ENCODE data around the gene ZNF853. TPM values are rescaled to one million over a fixed set of nuclear protein-coding genes. Genes with fewer than 3 reads are reported as not detected.
"Not testable (repeated sequence)": the region's sequence is repeated elsewhere in the genome, so short reads cannot be mapped to it uniquely, and the experiment has no call there.

Gene ZNF853
- total and polyA plus RNA-seq, 2 donors (not counting 1 experiment from before 2014, with no cell fraction given), result 2.5 to 6.3 TPM

DNA sequence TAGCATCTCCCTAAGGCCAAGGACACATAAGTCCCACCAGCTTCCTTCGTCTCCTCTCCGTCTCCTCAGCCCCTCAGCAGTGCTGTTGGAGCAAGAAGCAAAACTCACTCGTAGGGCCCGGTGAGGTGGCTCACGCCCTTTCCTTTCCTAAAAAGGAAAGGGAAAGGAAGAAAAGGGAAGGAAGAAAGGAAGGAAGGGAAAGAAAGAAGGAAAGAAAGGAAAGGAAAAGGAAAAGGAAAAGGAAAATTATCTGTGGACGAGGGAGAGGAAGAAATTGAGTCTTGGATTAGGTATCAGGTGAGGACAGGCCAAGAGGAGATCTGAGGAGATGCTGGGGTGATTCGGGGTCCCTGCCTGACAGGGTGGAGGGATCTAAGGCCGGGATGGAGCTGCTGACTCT lies 18.6 kb downstream of the ZNF853 start:
- no peak overlapping the region for H3K4me3 ChIP-seq (ENCODE audit: control extremely low read depth in 1 of 5, extremely low read depth in 1 of 5, insufficient read depth in 1 of 5, low read depth in 2 of 5, low read length in 4 of 5)
- no peak for TF ChIP-seq EZH2 (IDR thresholded peaks at IDR 0.05; ENCODE audit: borderline replicate concordance, insufficient read depth, low read depth, low read length, poor library complexity, severe bottlenecking)
- TF ChIP-seq, protein P1, sequence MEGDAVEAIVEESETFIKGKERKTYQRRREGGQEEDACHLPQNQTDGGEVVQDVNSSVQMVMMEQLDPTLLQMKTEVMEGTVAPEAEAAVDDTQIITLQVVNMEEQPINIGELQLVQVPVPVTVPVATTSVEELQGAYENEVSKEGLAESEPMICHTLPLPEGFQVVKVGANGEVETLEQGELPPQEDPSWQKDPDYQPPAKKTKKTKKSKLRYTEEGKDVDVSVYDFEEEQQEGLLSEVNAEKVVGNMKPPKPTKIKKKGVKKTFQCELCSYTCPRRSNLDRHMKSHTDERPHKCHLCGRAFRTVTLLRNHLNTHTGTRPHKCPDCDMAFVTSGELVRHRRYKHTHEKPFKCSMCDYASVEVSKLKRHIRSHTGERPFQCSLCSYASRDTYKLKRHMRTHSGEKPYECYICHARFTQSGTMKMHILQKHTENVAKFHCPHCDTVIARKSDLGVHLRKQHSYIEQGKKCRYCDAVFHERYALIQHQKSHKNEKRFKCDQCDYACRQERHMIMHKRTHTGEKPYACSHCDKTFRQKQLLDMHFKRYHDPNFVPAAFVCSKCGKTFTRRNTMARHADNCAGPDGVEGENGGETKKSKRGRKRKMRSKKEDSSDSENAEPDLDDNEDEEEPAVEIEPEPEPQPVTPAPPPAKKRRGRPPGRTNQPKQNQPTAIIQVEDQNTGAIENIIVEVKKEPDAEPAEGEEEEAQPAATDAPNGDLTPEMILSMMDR (IDR thresholded peaks at IDR 0.05), result no peak
- POLR2A ChIA-PET, result no interaction called here
- Mint-ChIP-seq H3K27me3 (no peaks in the 10 kb centered on the region), H3K27ac (peak overlapping the region; percentile 62), H3K9me3 (ENCODE audit: insufficient read depth) (no peaks in the 10 kb centered on the region), H3K4me1 (peaks cover 25% of the 10 kb centered on the region), H3K4me3 (no peak overlapping the region)
- H3K36me3 ChIP-seq (replicated peaks in 1 of 2; ENCODE audit: control extremely low read depth in 1 of 2, control insufficient read depth in 1 of 2, extremely low read depth in 1 of 2, insufficient read depth in 2 of 2, low read length in 1 of 2), result peaks cover 0 to 4% of the 10 kb centered on the region in 2 experiments
- peaks cover 20 to 22% of the 10 kb centered on the region in 2 donors for H3K4me1 ChIP-seq (ENCODE audit: control insufficient read depth in 2 of 2, insufficient read depth in 2 of 2, low read length in 2 of 2)
- no peak overlapping the region for H3K27ac ChIP-seq (ENCODE audit: low read length in 2 of 2)
- 93% methylated on average over 4 of the region's 8 CpGs for WGBS (ENCODE audit: insufficient coverage)
- DNase-seq (no peak), ATAC-seq (ENCODE audit: low read depth) (no peak)
- H3K27me3 ChIP-seq (replicated peaks in 1 of 4; ENCODE audit: control extremely low read depth in 1 of 4, control insufficient read depth in 3 of 4, insufficient read depth in 4 of 4, low read length in 3 of 4), result no peaks in the 10 kb centered on the region
- intact Hi-C loops (cut with micrococcal nuclease), result no loop called here
- CTCF ChIA-PET, result no interaction called here
- H3K9me3 ChIP-seq (ENCODE audit: control extremely low read depth in 1 of 3, control insufficient read depth in 2 of 3, insufficient read depth in 1 of 3, low read length in 2 of 3), result peaks cover 0 to 16% (median 0%) of the 10 kb centered on the region in 3 donors
- H4K20me1 ChIP-seq (ENCODE audit: control insufficient read depth, insufficient read depth, low read length, poor library complexity, severe bottlenecking), result peaks cover 13% of the 10 kb centered on the region
- H3K4me2 ChIP-seq (replicated peaks; ENCODE audit: low read depth, low read length, poor library complexity, severe bottlenecking), result no peak overlapping the region
- H2AFZ ChIP-seq (ENCODE audit: insufficient read depth, low read depth, low read length, poor library complexity, severe bottlenecking), result no peak overlapping the region
- H3K79me2 ChIP-seq (ENCODE audit: control insufficient read depth, insufficient read depth, low read length), result peaks cover 12% of the 10 kb centered on the region
- no peak overlapping the region for H3K9ac ChIP-seq (ENCODE audit: low read length)

DNA sequence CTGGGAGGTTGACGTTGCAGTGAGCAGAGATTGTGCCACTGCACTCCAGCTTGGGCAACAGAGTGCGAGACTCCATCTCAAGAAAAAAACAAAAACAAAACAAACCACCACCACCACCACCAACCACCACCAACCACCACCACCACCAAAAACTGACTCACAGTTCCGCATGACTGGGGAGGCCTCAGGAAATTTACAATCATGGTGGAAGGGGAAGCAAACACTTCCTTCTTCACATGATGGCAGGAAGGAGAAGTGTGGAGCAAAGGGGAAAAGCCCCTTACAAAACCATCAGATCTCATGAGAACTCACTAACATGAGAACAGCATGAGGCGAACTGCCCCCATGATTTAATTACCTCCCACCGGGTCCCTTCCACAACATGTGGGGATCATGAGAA lies 19.6 kb downstream of the ZNF853 start:
- 49% methylated on average over 3 of the region's 5 CpGs for WGBS (ENCODE audit: insufficient coverage)
- not testable (repeated sequence) for H3K27me3 ChIP-seq (replicated peaks in 1 of 4; ENCODE audit: control extremely low read depth in 1 of 4, control insufficient read depth in 3 of 4, insufficient read depth in 4 of 4, low read length in 3 of 4); H3K4me2 ChIP-seq (replicated peaks; ENCODE audit: low read depth, low read length, poor library complexity, severe bottlenecking); ATAC-seq (ENCODE audit: low read depth); H3K27me3 Mint-ChIP-seq; H2AFZ ChIP-seq (ENCODE audit: insufficient read depth, low read depth, low read length, poor library complexity, severe bottlenecking); H3K9me3 Mint-ChIP-seq (ENCODE audit: insufficient read depth); H3K4me3 ChIP-seq (ENCODE audit: control extremely low read depth in 1 of 5, extremely low read depth in 1 of 5, insufficient read depth in 1 of 5, low read depth in 2 of 5, low read length in 4 of 5); H3K9ac ChIP-seq (ENCODE audit: low read length)
- Histone ChIP-seq H3K36me3 (replicated peaks in 1 of 2; ENCODE audit: control extremely low read depth in 1 of 2, control insufficient read depth in 1 of 2, extremely low read depth in 1 of 2, insufficient read depth in 2 of 2, low read length in 1 of 2) (peaks cover 0 to 12% of the 10 kb centered on the region in 2 experiments), H3K9me3 (ENCODE audit: control extremely low read depth in 1 of 3, control insufficient read depth in 2 of 3, insufficient read depth in 1 of 3, low read length in 2 of 3) (peaks cover 0 to 16% (median 0%) of the 10 kb centered on the region in 3 donors), H3K27ac (ENCODE audit: low read length in 2 of 2) (peak overlapping the region; percentile 10 to 54), H3K4me1 (ENCODE audit: control insufficient read depth in 2 of 2, insufficient read depth in 2 of 2, low read length in 2 of 2) (peaks cover 20 to 25% of the 10 kb centered on the region in 2 donors), H4K20me1 (ENCODE audit: control insufficient read depth, insufficient read depth, low read length, poor library complexity, severe bottlenecking) (peaks cover 23% of the 10 kb centered on the region), H3K79me2 (ENCODE audit: control insufficient read depth, insufficient read depth, low read length) (peaks cover 21% of the 10 kb centered on the region)
- Mint-ChIP-seq H3K4me3 (peak overlapping the region; percentile 55), H3K4me1 (peaks cover 32% of the 10 kb centered on the region), H3K27ac (peak overlapping the region; percentile 32)
- ChIA-PET POLR2A (interaction anchor here (0.7 kb wide), 1 partner anchor 15 kb away, joined by 5 read pairs; no protein-coding TSS in a partner anchor), CTCF (interaction anchor here (0.9 kb wide), 1 partner anchor 45 kb away, joined by 3 read pairs; the partner anchor contains the start of gene INTS15)
- DNase-seq, result peak; percentile 50
- intact Hi-C loops (cut with micrococcal nuclease), result loop anchor here (5.0 kb wide), 1 partner anchor 72 kb away; the partner anchor contains the start of gene ZNF12

Data from B cell (primary cell).